ENCODE results near the gene IFNA4. TPM values are rescaled to one million over a fixed set of nuclear protein-coding genes. Genes with fewer than 3 reads are reported as not detected.

The IFNA4 gene
- not detected in 2 replicates for total RNA-seq

GRCh38 chr9:21187487-21187886, at the start of gene IFNA4:
TSS of gene IFNA4 (minus strand) at chr9:21187587. CDS start at chr9:21187531, 56 bp downstream.

GRCh38 chr9:21228122-21228521, 40.7 kb upstream of the IFNA4 start, which contains the start of gene IFNA17:
TSS of gene IFNA17 (minus strand) at chr9:21228222. CDS start at chr9:21228173, 49 bp downstream.

GRCh38 chr9:21217211-21217610, 29.8 kb upstream of the IFNA4 start, which contains the start of gene IFNA16:
TSS of gene IFNA16 (minus strand) at chr9:21217311. CDS start at chr9:21217305, 6 bp downstream.

GRCh38 chr9:21207043-21207442, 19.7 kb upstream of the IFNA4 start, which contains the start of gene IFNA10:
TSS of gene IFNA10 (minus strand) at chr9:21207143. CDS start at chr9:21207097, 46 bp downstream.

GRCh38 chr9:21202105-21202504, 14.7 kb upstream of the IFNA4 start, which contains the start of gene IFNA7:
TSS of gene IFNA7 (minus strand) at chr9:21202205. CDS start at chr9:21202165, 40 bp downstream.

GRCh38 chr9:21166560-21166959, 20.8 kb downstream of the IFNA4 start, which contains the start of gene IFNA21:
TSS of gene IFNA21 (minus strand) at chr9:21166660. CDS start at chr9:21166612, 48 bp downstream.

GRCh38 chr9:21141427-21141882, 45.9 kb downstream of the IFNA4 start, which contains the start of gene IFNW1:
TSS of gene IFNW1 (minus strand) at chr9:21141832. CDS start at chr9:21141570, 262 bp downstream.

Other genes starting within 250 kb of the IFNA4 start
- 3.7 and 7.1 TPM in 2 replicates for gene HACD4, start 155.9 kb downstream of the IFNA4 start, total RNA-seq
- not detected in 2 replicates for gene IFNB1, start 109.6 kb downstream of the IFNA4 start, total RNA-seq
- gene IFNW1, start 45.8 kb downstream of the IFNA4 start, total RNA-seq = not detected in 2 replicates
- not detected in 2 replicates for gene IFNA21, start 20.9 kb downstream of the IFNA4 start, total RNA-seq
- not detected in 2 replicates for gene IFNA7, start 14.6 kb upstream of the IFNA4 start, total RNA-seq
- gene IFNA10, start 19.6 kb upstream of the IFNA4 start, total RNA-seq = not detected in 2 replicates
- not detected in 2 replicates for gene IFNA16, start 29.7 kb upstream of the IFNA4 start, total RNA-seq
- not detected in 2 replicates for gene IFNA17, start 40.6 kb upstream of the IFNA4 start, total RNA-seq
- not detected in 2 replicates for gene IFNA14, start 52.4 kb upstream of the IFNA4 start, total RNA-seq
- gene IFNA5, start 117.7 kb upstream of the IFNA4 start, total RNA-seq = not detected in 2 replicates
- gene KLHL9, start 147.8 kb upstream of the IFNA4 start, total RNA-seq = 19.7 and 24.7 TPM in 2 replicates
- not detected in 2 replicates for gene IFNA6, start 163.3 kb upstream of the IFNA4 start, total RNA-seq
- not detected in 2 replicates for gene IFNA13, start 180.5 kb upstream of the IFNA4 start, total RNA-seq
- gene IFNA2, start 197.8 kb upstream of the IFNA4 start, total RNA-seq = not detected in 2 replicates
- gene IFNA8, start 221.5 kb upstream of the IFNA4 start, total RNA-seq = not detected in 2 replicates

Data from pericardium fibroblast (primary cell).